Embryonic facial prominence (tissue), 1 donor: ENCODE measurements around the gene DMC1.

ENCODE experiments used
- DNase-seq: peaks from one replicate; pipeline ENCODE4 v3.0.0-alpha.2; 2016; ENCODE audit errors: extremely low spot score

DMC1 gene

GRCh38 chr22:38567531-38568285 is 2.3 kb downstream of the DMC1 start:
- DNase-seq, result peak; percentile 15

GRCh38 chr22:38566726-38567504 is 3.1 kb downstream of the DMC1 start:
- no peak for DNase-seq

GRCh38 chr22:38565441-38565840 is 4.5 kb downstream of the DMC1 start:
- DNase-seq, result no peak

- DNase-seq, result no peak
Measured at GRCh38 chr22:38564669-38565068, 5.3 kb downstream of the DMC1 start.

GRCh38 chr22:38554281-38554680 is 15.7 kb downstream of the DMC1 start:
- no peak for DNase-seq

GRCh38 chr22:38549101-38549894 is 20.7 kb downstream of the DMC1 start:
- no peak for DNase-seq

DNA sequence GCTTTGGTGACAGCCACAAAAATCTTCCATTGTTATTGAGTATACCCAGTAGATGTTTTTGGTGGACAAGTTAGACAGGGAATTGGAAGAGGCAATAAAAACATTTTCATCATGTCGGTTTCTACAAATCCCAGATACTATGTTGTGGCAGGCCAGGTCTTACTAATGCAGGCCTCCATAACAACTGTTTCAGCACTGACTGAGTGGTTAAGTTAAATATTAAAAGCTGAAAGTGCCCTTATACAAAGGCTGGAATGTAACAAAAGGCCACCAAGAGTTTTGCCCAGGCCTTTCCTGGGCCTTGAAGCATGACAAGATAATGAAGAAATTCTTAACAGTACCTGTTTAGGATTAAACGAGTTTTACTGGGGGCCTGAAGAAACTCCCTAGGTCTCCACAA is 29.3 kb downstream of the DMC1 start:
- DNase-seq, result no peak

GRCh38 chr22:38531251-38531938 is 38.6 kb downstream of the DMC1 start:
- no peak for DNase-seq

GRCh38 chr22:38524429-38524828 is 45.6 kb downstream of the DMC1 start:
- no peak for DNase-seq

- no peak for DNase-seq
Measured at GRCh38 chr22:38523479-38523878, 46.5 kb downstream of the DMC1 start.

- no peak for DNase-seq
Measured at GRCh38 chr22:38523029-38523428, 47.0 kb downstream of the DMC1 start.

GRCh38 chr22:38519453-38520250 is 50.3 kb downstream of the DMC1 start:
- no peak for DNase-seq

DNA sequence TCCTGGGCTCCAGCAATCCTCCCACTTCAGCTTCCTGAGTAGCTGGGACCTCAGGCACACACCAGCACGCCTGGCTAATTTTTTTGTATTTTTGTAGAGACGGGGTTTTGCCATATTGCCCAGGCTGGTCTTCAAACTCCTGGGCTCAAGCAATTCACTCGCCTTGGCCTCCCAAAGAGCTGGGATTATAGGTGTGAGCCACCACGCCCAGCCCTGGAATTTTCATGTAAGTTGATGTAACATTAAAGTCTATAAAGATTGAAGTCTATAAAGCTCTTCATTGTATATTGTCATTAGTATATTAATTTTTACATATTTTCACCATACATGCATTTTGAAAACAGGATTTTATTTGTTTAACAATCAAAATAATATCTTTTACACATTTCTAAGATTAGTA is 51.4 kb downstream of the DMC1 start:
- DNase-seq, result no peak

DNA sequence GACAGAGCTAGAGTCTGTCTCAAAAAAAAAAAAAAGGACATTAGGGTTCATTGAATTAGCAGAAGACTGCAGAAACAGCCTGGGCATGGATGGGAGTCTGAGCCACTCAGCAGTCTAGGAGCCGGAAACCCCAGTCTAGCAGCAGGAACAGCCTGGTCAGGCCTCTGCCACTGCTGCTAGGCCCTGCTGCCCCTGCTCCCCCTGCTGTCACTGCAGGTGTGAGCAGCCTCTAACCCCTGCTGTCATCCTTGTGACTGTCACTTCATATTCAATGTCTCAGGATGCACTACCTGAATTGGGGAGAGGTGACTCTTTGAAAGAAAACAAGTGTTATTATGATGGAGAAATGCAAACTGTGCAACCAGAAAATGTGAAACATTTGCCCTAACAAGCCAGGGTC is 56.9 kb downstream of the DMC1 start:
- no peak for DNase-seq

GRCh38 chr22:38510416-38510970 is 59.5 kb downstream of the DMC1 start:
- no peak for DNase-seq

GRCh38 chr22:38506118-38506962 is 63.6 kb downstream of the DMC1 start, which contains the start of gene DDX17:
Gene DDX17, minus strand, starts transcription at chr22:38506311.
- DNase-seq, result peak; percentile 98

GRCh38 chr22:38505541-38506117 is 64.4 kb downstream of the DMC1 start:
- no peak for DNase-seq

GRCh38 chr22:38504731-38505540 is 65.0 kb downstream of the DMC1 start:
- DNase-seq, result no peak
